NCI-H187 (cell line): ENCODE data around the gene GPAT3.
A peak's percentile ranks its signal among the peaks of the same experiment; 100 is the strongest.
"Not testable (repeated sequence)": the region's sequence is repeated elsewhere in the genome, so short reads cannot be mapped to it uniquely, and the experiment has no call there.

ENCODE experiments used
- DNase-seq, 2 experiments: peaks; one replicate each; lab custom pipeline; 2025; lab: John Stamatoyannopoulos, UW

The GPAT3 gene

DNA sequence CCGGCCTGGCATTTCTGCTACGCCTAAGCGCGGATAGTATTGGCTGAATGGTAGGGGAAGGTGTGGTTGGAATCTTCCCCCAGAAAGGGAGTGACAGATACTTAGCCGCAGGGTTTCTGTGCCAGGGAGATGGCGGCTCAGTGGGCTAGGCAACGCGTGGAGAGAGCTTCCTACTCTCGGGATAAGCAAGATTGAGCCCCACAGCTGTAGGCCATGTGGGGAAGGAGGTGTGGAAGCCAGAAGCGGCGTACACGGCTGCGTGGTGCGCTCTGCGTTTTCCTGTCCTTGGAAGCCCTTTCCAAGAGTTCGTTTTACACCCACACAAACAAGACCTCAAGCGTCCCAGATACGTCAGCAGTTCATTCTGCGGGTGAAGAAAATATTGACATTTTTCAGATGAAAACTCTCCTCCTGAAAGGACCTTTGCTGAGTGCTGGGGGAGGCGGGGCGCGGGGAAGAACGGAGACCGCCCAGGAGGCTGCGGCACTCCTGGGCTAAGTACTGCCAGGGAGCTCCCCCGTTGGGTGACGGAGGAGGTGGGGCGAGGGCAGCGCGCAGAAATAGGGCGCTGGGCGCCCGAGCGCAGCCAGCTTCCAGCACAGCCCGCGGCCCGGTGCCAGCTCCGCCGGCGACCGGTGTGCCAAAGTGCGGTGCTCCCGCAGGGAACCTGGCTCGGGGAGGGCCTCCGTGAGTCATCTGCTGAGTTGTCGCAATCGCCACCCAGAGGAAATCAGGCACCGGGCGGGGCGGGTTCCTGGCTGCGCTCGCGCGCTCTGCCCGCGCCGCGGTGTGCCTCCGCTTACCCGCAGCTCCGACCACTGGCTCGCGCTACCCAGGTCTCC, at the start of gene GPAT3:
TSS of gene GPAT3 (plus strand) at position 589 of the 842 bp plus-strand sequence. CDS start 515 bp downstream, outside the sequence.
- peak; percentile 21 to 31 for DNase-seq

DNA sequence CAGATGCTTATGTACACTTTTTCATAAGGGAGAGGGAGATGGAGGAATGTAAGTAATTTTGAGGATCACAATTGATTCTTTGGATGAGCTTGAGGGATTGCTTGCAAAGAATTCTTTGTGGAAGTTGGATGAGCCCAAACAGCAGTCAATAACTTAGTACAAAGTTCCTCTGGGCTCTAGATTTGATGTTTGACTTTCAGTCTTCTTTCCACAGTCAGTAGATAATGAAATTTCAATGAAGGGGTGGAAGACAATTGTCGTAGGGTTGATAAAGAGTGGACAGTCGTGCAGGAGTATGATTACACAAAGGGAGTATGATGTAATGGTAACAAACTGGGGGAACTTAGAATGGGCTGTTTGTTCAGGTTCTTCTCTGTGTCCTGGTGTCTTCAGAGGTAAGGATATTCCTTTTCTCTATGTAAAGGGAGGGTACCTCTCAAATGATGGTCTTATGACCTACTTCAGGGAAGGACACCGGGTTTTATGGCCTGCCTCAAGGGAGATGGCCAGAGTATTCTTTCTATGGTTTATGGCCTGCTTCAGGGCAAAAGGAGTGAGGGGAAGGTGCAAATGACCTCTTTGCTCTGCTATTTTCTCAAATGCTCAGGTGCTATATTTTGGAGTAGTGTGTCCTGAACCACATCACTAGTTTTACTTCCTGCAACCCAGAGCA, 49.3 kb upstream of the GPAT3 start:
- no peak for DNase-seq

DNA sequence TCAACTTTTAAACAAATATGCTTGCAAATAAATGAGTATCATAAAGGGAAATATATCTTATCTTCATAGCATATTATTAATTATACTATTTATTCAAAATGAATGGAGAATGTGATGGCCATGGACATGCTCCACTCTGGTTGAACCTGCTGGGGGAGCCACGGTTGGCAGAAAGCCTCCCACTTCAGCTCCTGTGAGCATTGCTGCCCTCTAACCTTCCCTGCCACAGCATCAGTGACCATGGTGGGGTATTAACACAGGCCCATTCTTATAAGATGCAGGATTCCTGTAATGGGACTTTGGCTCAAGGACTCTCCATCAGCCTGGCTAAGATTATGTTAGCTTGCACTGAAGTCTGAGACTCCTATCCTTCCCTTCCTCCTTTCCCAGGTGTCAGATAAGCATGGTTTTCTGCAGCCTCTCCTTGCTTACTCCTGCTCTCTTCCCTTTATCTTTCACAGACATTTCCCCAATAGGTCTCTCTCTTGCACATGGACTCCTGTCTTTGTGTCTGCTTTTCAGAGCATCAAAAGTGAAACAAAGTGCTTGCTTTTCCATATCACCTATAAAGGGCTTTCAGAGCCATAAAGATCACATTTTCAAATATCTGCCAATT, 46.1 kb upstream of the GPAT3 start:
- no peak for DNase-seq

DNA sequence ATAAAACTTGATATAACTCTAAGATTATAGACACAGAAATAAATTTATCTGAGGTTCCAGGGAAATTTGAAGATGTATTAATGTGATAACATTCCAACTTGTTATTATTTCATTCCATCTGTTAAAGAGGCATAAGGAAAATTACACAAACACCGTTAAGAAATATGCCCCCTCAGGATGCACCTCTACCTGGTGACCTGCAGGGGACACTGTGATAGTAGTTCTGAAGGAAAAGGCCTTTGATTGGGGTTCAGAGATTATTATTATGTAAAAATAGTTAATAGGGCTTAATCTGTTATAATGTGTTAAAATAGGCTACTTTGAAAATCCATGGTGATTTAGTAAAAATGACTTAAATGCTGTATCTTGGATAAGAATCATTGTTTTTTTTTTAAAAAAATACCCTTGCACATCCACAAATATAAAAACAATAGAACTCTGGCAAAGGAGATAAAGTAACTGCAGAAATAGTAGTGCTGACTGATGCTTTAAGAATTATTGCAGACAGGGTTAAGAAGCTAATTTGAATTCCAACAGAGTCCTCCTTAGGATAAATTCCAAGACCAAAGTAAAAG, 44.9 kb upstream of the GPAT3 start:
- DNase-seq = no peak

DNA sequence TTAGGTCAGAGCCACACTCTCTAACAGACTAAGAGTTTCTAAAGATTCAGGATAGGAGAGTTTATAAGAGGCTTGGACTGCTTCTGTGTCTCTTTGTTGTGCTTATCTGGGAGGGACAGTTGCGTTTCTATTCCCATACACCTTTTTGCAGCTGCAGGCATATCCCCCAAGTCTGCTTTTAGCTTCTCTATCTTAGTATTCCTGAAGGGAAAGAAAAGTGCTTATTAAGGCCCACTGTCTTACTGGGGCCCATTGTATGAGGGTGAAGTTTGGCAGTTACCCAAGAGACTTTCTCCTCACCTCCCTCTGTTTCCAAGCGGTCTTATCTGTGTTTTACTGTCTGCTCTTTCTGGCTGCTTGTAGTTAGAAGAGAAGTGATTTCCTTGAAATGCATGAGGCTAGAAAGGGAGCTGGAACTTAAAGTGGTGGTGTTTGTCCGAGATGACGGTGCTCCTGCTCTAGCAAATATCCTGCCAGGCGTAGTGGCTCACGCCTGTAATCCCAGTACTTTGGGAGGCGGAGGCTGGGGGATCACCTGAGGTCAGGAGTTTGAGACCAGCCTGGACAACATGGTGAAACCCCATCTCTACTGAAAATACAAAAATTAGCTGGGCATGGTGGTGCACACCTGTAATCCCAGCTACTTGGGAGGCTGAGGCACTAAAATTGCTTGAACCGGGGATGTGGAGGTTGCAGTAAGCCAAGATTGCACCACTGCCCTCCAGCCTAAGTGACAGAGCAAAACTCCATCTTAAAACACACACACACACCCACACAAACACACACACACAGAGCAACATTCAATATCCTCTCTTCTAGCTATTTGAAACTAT, 39.6 kb upstream of the GPAT3 start:
- not testable (repeated sequence) for DNase-seq

DNA sequence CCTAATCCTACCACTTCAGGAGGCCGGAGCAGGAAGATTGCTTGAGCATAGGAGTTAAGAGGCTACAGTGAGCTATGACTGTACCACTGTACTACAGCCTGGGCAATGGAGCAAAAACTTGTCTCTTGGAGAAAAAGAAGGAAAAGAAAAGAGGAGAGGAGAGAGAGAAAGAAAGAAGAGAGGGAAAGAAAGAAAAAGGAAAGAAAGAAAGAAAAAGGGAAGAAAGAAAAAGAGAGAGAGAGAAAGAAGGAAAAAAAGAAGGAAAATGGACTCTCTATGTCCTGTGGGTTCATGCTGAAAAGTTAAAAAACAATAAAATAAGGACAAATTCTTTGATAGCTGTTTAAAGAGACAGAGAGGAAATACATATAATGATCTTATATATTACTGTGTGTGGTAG, 37.7 kb upstream of the GPAT3 start:
- no peak for DNase-seq

DNA sequence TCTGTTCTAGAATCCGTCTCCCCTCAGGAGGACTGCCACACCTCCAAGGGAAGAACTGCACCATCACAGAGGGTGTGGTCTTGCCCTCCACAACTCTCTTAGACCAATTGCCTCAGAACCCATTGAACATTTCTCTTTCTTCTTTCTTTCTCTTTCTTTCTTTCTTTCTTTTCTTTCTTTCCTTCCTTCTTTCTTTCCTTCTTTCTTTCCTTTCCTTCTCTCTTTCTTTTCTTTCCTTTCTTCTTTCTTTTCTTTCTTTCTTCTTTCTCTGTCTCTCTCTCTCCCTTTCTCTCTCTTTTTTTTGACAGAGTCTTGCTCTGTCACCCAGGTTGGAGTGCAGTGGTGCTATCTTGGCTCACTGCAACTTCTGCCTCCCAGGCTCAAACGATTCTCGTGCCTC, 34.2 kb upstream of the GPAT3 start:
- DNase-seq = not testable (repeated sequence)

DNA sequence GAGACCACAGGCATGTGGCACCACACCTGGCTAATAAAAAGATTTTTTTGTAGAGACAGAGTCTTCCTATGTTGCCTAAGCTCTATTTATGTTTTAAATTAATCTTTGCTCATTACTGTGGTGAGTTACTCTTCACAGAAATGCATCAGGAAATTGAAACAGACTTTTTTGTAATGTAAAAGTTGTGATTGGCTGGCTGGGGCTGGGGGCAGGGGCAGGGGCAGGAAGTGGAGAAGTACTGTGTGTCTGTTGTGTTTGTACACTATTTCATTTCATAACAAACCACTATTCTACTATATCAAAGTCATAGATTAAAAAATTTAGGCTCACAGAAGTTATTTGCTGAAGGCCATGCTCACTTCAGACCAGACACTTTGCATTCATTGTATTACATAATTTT, 31.9 kb upstream of the GPAT3 start:
- DNase-seq = no peak

DNA sequence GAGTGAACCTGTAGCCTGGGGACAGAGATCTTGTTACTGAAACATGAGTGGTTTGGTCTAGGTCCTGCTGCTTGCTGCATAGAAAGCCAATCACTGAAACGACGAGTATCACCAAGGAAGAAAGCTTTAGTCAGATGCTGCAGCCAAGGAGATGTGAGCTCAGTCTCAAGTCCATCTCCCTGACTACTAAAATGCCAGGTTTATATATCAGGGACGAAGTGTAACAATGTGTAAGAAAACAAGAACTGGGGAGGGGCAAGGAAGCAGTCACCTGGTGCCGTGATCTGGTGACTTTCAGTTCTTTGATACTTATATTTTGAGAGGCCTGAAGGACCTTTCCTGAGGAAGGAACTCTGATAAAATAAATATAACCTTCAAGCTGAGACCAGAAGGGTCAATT, 31.4 kb upstream of the GPAT3 start:
- no peak for DNase-seq

DNA sequence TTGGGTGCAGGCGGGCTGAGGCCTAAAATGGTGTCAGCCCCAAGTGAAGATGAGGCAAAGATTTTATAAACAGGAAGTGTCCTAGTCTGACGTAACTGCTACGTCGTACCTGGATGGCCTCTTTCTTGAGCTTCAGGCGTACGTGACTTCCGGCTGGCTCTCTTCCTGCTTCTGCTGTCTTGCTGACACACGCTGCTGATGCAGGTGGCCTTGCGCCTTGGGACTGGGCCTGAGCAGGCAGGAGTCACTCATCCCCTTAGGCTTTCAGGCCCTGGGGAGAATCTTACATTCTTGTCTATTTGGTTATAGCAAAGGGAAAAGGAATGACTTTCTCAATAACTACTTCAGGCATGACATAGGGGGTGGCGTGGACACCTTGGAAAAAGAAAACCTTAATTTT, 30.9 kb upstream of the GPAT3 start:
- no peak for DNase-seq

DNA sequence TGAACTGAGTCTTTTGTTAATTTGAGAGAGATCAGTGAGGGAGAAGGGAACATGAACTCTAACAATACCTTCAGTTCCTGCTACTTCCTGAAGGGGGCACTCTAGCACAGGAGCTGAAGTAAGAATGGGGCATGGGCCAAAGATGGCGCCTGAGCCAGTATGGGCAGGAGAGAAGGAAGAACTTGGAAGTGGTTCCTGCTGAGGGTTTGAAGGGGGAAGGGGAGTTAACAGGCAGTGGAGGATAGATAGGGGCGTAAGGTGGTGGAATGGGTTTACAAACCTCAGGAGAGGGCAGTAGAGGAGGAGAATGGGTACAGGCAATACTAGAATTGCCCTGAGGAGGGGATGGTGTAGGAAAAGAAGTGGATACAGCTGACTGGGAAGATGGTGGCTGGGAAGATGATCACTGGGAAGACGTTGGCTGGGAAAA, 26.7 kb upstream of the GPAT3 start:
- peak in 1 of 2 experiments; percentile 19 for DNase-seq

DNA sequence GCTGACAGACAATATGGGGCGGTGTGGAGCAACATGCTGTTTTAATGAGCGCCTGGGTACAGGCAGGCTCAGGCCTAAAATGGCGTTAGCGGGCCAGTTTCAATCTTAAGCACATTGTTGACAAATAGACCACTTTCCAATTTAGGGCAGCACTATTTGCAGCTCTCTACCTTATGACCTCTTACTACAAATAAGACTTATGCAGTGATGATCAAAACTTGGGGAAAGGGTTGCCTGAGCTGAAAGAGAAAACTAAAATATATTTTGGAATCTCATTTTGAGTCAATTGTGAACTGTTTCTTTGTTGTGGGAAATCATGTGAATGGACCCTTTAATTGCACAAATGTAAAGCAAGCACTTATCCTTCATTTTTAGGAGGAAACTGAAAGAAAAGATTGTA, 25.5 kb upstream of the GPAT3 start:
- no peak for DNase-seq

DNA sequence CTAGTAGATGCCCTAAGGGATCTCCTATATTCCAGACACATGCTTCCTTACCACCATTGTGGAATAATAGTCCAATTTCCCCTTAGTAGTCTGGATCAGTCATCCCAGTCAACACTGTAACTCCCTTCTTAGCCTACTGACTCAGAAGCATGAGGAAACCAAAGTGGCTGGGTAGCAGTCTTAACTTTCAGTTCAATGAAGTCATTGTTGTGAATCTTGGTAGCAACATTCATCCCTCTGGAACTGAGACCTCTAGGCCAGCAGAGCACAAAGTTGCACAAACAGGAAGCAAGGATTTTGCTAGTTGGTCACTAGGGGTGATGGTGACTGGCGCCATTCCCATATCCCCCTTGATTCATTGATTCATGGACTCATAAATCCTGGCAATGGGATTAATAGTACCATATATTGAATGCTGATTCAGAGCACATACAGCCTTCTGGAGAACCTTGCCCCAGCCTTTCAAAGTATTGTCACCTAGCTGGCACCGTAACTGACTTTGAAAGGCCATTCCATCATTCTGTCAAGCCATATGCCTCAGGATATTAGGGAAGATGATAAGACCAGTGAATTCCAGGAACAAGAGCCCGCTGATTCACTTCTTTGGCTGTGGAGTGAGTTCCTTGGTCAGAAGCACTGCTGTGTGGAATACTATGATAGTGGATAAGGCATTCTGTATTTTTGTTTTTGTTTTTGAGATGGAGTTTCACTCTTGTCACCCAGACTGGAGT, 19.7 kb upstream of the GPAT3 start:
- DNase-seq = no peak

DNA sequence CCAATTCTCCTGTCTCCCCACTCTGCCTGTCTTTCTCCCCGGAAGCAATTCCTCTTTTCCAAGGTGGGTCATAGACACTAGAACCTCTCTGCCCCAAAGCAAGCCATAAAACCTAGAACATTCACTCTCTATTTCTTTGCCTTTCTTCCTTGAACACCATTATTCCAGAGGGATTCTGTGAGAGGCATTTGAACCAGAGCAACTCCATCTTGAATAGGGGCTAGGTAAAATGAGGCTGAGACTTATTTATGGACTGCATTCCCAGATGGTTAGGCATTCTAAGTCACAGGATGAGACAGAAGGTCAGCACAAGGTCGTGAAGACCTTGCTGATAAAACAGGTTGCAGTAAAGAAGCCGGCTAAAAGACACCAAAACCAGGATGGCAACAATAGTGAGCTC, 13.7 kb upstream of the GPAT3 start:
- no peak for DNase-seq

DNA sequence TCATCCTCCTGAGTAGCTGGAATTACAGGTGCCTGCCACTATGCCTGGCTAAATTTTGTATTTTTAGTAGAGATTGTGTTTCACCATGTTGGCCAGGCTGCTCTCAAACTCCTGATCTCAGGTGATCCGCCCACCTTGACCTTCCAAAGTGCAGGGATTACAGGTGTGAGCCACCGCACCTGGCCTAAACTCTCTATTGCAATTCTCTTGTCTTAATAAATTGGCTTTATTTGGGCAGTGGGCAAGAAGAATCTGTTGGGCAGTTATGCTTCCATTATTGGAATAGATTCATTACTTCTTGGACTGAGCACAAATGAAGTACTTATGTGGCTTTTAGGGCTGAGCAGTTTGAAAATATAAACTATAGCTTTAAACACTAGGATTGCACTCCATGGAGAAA, 8.2 kb upstream of the GPAT3 start:
- DNase-seq = no peak

DNA sequence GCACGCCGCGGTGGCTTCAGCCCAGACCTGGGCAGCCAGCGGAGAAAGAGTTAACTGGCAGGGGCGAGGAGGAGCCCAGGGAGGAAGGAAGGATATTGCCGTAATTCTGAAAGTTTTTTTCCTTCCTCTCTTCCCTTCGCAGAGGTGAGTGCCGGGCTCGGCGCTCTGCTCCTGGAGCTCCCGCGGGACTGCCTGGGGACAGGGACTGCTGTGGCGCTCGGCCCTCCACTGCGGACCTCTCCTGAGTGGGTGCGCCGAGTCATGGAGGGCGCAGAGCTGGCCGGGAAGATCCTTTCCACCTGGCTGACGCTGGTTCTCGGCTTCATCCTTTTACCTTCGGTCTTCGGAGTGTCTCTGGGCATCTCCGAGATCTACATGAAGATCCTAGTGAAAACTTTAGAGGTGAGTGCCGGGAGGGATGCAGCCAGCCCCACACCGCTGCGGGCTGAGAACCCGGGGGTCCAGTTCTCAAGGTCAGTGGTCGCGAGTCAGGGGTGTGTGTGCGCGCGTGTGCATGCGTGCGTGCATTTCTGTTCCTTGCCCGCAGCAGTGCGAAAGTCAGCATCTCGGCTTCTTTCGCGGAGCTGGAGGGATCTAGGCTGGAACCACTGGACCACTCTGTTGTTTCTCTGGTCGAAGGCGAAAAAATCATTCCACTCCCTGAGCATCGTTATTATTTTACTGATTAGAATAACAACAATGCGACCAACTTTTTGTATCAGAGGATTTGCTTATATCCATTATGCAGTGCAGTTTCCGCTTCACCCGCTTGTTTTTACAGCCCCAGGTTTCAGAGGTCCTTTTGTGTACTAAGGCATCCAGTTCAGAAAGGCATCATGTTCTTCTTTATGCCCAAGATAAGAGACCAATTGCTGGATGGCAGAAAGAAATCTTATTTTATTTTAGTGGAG, 709 bp downstream of the GPAT3 start:
- no peak for DNase-seq

DNA sequence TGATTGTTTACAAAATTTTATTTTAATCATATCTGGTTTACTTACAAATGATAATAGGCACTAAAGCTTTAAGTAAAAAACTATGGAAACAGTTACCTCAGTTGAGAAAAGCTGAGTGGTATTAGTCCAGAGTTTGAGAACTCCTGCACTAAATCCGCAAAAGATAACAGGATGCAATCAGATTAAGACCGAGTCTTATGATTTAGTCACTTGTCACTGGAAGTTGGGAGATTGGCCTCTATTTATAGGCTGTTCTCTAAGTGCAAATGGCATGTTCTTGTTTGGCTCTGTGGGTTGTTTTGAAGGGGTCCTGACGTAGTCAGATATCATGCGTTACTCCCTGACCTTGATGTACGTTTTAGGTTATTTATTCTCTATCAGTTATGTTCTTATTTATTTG, 6.3 kb downstream of the GPAT3 start:
- DNase-seq = no peak

DNA sequence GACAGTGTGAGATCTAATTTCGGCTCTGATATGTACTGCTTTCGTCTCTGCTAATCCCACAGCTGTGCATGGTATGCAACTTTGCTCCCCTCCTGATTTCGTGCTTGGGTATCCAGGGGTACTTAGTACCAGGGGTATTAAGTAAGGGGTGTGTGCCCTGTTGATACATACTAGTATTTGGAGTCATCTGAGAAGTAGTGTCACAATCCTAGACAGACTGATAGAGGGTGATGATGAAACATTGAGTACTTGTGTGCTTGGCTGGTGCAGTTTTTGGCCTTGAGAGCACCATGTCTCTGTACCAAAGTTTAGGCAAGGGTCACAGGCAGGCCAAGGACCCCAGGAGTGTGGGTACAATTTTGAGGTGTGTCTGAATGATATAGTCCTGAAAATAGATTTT, 10.9 kb downstream of the GPAT3 start:
- no peak for DNase-seq

DNA sequence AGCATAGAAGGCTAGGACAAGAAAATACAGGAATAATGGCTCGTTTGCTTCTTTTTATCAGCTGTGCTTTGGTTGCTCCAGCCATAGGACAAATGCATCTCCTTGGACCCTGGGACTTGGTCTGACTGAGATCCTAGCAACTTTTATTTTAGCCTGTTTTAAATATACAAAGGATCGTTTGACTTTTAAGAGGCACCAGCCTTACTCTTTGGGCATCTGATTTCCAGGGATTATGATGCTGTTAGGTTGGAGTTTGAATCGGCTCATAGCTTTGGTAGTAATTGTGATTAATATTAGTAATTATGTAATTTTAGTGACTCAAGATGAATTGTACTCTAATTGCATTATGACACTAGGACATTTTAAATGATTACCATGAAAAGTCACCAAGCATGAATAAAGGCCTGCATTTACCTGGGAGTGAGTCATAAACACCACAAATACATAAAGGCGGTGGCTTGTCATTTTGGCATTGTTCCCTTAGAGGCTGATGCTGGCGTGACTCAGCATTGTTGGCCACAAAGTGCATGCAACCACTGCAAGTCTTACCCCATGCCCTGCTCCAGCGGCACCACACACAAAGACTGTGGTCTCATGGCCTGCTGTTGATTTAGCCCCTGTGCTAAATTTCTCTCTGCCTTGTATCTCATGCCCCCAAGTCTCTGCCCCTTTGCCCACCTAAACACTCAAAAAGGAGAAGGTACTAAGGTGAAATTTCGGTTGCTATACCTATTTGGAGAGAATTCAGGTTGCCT, 12.4 kb downstream of the GPAT3 start:
- DNase-seq = no peak
